GM18861 (cell line): ENCODE data around the gene DAP.
"Not testable (repeated sequence)": the region's sequence is repeated elsewhere in the genome, so short reads cannot be mapped to it uniquely, and the experiment has no call there.

ENCODE experiments used
- ATAC-seq: cut with Tn5 transposase; IDR thresholded peaks from one replicate; pipeline ENCODE4 v1.9.1; 2021; ENCODE audit not compliant: unreplicated experiment

Gene DAP

DNA sequence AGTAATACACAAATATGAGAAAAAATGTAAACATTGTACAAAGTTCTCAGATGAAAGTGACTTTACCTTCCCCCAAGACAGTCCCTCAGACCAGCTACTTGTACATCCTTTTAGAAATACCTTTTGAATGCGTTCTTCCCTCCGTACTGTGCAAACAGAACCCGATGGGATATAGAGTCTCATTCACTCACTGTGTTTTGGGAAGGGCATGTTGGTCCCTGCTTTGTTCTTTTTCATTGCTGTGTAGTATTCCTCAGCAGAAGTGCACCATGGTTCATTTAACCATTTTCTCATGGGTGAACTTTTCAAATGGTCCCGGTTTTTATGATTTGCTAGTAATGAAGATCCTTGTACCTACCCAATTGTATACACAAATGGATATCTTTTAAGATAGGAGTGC is 102.8 kb downstream of the DAP start:
- no peak for ATAC-seq

DNA sequence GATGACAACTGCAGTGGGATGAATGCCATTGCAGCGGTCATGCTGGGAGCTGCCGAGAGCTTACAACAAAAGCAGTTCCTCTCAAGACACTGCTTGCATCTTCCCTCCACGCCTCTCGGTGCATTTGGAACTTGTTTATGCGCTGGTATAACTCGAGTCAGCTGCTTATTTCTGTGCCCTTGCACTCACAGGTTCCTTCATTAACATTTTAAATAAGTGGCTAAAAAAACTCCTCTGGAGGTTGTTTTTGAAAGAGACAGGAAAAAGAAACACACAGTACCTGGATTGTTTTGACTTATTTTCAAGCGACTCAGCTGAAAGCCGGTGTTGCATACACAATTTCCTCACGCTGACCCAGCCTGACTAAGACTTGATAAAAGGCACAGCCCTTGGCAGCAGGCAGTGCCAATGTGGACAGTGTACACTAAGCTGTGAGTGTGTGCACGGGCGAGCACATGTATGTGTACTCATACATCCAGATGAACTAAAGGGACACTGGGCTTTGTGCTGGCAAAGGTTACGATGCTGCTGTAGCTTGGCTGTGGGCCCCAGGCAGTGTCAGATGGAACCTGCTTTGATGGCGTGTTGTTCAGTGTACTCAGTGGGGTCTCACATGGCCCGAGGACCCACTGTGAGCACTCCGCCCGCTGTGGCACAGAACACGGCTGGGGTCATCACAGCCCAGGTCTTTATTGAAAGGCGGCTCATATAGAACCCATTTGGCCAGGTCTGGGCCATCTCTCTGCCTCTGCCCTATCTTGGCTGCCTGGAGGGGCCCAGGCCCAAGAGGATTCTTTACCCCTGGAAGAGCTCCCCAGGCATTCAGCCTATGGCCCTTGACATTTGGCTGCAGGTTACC is 104.8 kb downstream of the DAP start:
- ATAC-seq = no peak

DNA sequence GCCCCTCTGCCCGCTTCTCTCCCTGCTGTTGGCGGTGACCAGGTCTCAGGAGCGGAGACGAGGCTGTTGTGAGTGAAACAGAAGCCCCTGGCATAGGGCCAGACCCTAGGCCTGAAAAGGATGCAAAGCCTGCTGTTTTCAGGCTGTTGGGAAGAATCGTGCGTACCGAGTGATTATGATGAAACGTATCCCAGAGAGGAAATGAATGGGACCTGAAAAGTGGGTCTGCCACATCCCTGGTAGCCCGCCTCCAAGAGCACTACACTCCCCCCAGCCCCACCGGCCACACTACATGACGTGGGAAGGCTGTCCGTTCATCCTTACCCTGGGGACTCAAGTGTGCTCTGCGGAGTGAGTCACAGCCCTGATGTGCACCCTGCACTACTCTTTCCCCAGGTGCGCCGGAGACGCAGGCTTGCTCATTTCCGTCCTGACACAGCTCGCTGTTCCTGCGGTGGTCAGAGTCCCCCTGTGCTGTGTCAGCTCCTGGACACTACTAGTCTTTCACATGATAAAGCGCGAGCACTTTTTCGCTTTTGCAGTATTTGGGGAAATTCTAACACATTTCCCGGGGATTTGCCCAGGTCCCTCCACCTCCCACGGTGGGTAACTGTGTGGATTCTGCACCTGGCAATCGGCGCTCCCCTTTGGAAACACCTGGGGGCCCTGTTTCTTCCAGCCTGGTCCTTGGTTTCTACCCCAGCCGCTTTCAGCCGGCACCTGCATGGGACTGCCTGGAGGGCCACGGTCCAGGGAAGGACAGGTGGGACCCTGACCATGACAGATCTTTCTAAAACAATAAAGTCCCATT is 105.7 kb downstream of the DAP start:
- ATAC-seq = no peak

DNA sequence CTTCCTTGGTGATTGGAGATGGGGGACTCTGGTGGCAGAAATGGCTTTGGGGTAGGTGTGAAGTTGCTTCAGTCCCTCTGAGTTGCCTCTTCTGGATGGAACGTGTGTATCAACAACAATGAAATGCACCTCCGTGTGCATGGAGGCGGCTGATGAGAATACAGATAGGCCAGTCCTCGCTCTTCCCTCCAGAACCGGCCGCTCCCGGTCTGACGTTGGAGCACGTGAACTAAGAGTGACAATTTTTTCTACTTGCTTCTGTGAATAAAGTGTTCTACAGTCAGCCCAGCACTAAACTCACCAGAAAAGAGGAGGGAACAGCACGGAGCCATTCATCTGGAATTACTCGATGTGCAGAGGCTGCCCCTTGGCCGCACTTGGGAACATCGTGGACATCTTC is 106.5 kb downstream of the DAP start:
- no peak for ATAC-seq

DNA sequence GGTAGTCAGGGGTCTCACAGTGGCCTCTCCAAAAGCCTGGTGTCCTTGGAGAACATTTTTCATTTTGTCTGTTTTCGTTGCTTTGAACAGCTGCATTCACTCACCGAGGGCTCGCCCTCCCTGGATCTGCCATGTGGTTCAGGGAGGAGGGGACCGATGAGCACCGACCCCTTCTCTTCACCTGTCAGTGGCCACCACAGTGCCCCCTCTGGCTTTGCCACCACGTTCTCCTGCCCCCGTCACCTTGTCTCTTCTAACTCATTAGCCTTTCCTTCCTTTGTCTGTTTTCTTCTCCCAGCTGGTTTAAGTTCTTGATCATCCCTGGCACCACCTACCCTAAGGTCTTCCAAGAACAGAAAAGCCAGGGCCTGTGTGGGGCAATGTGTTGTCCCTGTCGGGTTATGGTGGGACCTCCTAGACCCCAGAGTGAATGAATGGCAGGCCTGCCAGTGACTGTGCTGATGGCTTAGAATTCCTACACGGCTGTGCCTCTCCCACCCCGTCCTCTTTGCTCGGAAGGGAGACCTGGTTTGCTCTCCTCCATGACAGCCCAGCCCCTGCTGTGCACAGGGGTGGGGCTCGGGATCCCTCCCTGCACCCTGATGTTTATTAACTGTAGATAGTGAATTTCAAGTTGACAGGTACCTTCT is 107.2 kb downstream of the DAP start:
- ATAC-seq = no peak

DNA sequence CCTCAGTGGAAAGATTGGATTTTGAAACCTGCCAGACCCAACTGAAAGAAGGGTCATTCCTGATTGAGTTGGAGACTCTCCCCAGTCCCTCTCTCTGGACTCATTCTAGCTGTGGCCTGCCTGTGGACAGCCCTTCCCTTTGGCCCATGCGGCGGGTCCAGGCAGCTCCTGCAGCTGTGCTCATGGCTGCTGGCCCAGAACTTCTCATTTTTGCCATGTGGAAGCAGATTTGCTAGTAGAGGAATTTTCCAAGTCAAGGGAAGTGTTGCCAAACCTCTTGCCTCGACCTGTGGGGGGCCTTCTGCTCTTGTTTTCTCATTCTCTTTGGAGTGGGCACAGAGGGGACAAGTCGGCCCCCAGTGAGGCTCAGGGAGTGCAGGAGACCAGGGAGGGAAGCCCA is 108.0 kb downstream of the DAP start:
- ATAC-seq = no peak

DNA sequence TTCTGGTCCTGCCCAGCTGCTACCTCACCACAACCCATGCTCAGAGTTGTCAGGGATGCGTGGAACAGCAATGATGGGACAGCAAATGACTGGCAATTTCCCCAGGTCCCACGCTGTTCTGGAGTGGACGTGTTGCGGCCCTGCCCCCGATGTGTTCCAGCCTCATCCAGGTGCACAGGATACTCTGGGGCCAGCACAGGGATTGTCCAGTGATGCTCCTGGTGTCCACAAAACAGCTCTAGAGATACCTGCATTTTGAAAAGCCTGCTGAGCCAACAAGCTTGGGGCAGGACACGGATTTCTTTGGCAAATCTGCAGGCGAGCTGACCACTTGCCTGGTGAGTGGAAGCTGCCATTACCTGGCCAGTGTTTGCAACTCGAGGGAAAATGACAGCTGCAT is 108.4 kb downstream of the DAP start:
- no peak for ATAC-seq

DNA sequence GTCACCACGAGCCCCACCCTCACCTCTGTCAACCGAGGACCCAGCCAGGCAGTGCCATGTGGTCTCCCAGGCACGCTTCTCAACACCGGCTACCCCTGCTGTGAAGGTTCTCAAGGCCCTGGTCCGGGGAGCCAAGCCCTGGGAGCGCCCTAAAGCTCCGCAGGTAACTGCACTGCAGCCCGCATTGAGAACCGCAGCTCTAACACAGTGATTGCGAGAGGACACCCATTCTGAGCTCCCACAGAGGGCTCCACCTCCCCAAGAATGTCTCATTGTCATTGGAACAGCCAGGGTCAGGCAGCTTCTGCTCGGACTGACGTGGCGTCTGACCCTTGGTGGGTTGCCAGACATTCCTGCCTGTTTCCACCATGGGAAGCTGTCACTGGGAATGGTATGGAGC is 108.9 kb downstream of the DAP start:
- ATAC-seq = no peak

DNA sequence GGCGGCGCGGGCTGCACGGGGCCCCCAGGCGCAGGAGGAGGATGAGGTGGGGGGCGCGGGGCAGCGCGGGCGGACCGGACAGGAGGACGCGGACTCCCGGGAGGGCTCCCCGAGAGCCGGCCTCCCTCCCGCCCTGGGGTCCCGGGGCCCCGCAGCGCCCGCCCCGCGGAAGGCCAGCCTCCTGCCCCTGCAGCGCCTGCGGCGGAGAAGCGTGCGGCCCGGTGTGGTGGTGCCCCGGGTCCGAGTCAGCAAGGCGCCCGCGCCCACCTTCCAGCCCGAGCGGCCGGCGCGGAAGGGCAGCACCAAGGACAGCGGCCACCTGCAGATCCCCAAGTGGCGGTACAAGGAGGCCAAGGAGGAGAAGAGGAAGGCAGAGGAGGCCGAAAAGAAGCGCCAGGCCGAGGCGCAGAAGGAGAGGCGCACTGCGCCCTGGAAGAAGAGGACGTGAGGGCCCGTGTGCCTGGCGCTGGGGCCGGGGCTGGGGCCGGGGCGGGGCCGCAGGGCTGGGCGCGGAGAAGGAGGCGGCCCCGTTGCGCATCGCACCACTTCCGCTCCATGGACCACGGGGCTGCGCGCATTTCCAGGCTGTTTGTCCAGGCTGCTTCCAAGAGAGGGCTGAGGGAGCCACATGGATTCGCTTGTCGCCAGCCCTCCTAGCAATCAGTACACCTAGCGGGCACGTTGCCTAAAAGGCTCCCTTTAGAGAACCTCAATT is 111.2 kb downstream of the DAP start:
- ATAC-seq = no peak

DNA sequence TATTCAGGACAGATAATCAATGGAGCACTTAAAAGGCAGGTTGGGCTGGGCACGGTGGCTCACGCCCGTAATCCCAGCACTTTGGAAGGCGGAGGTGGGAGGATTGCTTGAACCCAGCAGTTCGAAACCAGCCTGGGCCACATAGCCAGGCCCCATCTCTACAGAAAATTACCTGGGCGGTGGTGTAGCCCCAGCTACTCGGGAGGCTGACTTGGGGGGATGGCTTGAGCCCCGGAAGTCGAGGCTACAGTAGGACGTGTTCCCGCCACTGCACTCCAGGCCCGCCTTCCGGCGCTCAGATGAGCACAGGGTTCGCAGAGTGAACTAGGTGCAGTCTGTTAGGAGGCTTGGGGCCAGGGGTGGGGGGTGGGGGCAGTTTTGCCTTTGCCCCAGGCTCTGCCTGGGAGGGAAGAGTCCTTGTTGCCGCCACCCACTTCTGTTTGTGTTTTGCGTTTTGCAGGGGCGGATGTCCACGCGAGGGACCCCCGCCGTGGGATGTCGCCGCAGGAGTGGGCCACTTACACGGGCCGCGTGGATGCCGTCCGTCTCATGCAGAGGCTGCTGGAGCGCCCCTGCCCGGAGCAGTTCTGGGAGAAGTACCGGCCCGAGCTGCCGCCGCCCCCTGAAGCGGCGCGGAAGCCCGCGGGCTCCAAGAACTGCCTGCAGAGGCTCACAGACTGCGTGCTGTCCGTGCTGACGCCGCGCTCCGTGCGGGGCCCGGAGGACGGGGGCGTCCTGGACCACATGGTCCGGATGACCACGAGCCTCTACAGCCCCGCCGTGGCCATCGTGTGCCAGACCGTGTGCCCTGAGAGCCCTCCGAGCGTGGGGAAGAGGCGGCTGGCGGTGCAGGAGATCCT is 112.0 kb downstream of the DAP start:
- ATAC-seq = no peak

DNA sequence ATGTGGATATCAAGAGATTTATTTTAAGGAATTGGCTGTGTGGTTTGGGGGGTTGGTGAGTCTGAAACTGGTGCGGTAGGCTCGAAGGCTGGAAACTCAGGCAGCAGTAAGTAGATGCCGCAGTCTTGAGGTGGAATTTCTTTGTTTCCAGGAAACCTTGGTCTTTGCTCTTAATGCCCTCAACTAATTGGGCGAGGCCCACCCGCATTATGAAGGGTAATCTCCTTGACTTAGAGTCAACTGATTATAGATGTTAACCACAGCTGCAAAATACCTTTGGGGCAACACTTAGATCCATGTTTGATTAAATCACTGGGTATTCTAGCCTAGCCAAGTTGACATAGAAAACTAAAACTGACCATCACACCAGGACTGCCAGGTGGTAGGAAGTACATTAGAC is 113.4 kb downstream of the DAP start:
- ATAC-seq = no peak

DNA sequence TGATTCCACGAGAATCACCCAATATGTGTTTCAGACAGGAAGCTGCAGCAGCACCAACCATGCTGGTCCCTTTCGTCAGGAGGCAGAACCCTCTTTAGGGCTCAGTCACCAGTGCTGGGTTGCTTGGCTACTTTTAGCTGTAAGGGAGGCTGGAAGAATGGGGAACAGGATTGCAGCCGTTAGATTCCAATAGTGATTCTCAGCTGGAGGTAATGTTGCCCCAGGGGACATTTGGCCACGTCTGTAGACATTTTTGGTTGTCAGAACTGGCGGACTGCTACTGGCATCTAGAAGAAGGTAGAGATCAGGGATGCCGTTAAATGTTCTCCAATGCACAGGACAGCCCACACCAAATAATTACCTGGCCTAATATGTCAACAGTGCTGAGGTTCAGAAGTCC is 115.4 kb downstream of the DAP start:
- ATAC-seq = no peak

DNA sequence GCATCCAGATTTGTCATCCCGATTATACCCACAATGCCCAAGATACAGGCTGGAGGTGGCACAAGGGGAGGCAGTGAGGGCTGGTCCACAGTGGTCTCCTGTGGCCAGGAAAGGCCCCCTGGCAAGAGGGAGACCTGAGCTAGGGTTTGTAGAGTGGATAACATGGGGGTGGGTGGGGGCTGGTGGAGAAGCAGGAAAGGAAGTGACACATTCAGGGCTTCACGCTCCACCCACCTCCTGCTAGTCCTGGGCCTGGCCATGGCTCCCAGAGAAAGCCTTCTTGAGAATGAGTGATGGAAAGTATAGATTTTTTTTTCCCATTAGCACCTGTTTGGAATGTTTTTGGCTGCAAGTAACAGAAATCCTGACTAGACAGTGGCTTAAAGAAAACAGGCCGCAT is 115.9 kb downstream of the DAP start:
- ATAC-seq = no peak

DNA sequence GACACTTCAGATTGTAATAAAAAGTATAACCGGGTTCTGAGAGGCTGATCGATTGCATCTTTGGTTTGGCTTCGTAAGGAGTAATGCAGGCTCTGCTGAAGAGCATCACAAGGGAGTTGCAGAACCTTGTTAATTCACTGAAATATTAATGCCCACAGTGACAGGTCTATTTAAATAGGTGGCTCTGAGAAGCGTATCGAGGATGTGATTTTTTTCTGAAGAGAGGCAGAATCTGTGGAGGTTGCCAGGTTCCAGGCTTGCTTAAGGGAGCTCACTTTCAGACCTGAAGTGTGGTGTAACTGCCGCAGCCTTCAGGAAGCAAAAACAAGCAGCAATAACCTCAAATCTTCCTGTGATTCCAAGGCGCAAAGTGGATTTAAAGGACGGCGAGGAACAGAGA is 116.8 kb downstream of the DAP start:
- ATAC-seq = no peak

DNA sequence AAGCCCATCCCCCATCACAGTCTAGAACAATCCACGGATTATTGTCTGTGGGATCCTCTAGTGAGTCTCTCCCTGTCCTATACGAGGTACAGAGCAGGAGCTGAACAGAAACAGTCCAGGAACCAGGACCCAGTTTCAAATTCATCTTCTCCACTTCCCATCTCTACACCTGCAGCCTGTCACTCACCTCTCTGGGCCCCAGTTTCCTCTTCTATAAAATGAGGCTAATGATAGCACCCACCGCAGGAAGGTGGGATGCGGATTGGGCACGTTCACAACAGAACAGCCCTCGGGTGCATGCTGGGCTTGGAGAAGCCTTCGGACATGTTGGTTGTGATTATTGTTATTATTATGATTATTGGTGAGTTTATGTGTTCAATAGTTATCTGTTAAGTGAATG is 118.7 kb downstream of the DAP start:
- no peak for ATAC-seq

DNA sequence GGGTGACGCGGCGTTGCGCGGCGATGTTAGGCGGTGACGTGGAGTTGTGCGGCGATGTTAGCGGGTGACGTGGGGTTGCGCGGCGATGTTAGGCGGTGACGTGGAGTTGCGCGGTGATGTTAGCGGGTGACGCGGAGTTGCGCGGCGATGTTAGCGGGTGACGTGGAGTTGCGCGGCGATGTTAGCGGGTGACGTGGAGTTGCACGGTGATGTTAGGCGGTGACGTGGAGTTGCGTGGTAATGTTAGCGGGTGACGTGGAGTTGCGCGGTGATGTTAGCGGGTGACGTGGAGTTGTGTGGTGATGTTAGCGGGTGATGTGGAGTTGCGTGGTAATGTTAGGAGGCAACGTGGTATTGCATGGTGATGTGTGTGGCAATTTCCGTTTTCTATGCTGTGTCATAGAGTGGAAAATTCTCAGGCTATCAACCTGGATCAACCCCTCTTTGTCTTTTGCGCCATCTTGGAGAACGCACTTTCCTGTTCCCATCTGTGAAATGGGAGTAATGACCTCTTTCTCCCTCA is 121.1 kb downstream of the DAP start:
- ATAC-seq = no peak

DNA sequence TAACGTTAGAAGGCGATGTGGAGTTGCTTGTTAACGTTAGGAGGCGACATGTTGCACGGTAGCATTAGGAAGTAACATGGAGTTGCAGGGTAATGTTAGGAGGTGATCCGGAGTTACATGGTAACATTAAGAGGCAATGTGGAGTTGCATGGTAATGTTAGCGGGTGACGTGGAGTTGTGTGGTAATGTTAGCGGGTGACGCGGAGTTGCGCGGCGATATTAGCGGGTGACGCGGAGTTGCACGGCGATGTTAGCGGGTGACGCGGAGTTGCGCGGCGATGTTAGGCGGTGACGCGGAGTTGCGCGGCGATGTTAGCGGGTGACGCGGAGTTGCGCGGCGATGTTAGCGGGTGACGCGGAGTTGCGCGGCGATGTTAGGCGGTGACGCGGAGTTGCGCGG is 122.3 kb downstream of the DAP start:
- ATAC-seq = not testable (repeated sequence)

DNA sequence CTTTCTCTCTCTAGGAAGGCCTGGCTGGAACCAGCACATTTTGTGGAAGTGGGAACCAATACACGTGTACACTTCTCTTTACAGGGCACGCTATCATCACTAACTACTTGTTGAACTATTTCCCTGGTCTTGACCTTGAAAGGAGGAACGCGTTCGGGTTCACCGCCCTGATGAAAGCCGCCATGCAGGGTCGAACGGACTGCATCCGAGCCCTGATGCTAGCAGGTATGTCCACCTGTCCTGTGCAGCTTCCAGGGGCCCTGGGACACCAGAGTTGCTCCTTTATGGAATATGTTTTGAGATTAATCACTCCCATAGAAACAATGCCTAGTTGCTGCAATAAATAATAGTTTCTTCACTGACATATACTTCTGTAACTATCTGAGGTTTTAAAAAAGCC is 123.1 kb downstream of the DAP start:
- ATAC-seq = no peak

DNA sequence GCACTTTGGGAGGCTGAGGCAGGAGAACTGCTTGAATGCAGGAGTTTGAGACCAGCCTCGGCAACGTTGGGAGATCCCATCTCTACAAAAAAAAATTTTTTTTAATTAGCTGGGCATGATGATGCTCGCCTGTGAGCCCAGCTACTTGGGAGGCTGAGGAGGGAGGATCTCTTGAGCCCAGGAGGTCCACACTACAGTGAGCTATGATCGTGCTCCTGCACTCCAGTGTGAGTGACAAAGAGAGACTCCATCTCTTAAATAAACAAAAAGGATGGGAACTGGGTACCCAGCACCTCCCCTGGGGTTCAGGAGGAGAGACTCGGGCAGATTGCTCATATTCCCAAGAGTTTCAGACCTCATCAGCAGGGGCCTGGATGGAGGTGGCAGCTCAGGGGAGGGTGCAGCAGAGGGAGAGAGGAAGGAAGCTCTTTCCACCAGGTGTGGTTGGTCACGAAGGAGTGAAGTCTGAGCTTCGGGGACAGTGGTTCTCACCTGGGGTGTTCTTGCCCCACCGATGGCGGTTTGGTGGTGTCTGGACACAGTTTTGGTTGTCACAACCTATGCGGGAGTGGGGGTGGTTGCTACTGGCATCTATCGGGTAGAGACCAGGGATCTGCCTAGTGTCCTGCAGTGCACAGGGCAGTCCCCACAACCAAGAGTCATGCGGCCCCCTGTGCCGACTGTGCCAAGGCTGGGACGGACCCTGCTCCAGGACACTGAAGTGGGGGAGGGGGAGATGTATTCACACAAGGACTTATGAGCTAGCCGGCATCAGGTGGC is 124.5 kb downstream of the DAP start:
- ATAC-seq = no peak
